IPS-15b (cell line): ENCODE measurements around the gene TRPM8.

ENCODE experiments used
- H3K27me3 ChIP-seq: one replicate; pipeline ENCODE4 v1.6.1; 2013; ENCODE audit warnings: low read length; ENCODE audit not compliant: control insufficient read depth, insufficient read depth
- H3K36me3 ChIP-seq: one replicate; pipeline ENCODE4 v1.6.1; 2013; ENCODE audit warnings: low read length; ENCODE audit not compliant: control insufficient read depth, insufficient read depth
- H3K4me1 ChIP-seq: one replicate; pipeline ENCODE4 v1.6.1; 2013; ENCODE audit warnings: mild to moderate bottlenecking, low read length; ENCODE audit not compliant: control insufficient read depth, insufficient read depth
- H3K4me3 ChIP-seq: one replicate; pipeline ENCODE4 v1.5.1; 2013; ENCODE audit warnings: low read depth, low read length
- H3K9ac ChIP-seq: one replicate; pipeline ENCODE4 v1.6.1; 2013; ENCODE audit warnings: low read depth, mild to moderate bottlenecking, low read length
- H3K9me3 ChIP-seq: one replicate; pipeline ENCODE4 v1.6.1; 2013; ENCODE audit warnings: mild to moderate bottlenecking, low read length; ENCODE audit not compliant: control insufficient read depth, insufficient read depth

TRPM8 gene

GRCh38 chr2:233915128-233915527 lies 2.0 kb upstream of the TRPM8 start:
- H3K27me3 ChIP-seq = no peaks in the 10 kb centered on the region
- H3K9me3 ChIP-seq = no peaks in the 10 kb centered on the region
- no peak overlapping the region for H3K9ac ChIP-seq
- H3K36me3 ChIP-seq = no peaks in the 10 kb centered on the region
- H3K4me1 ChIP-seq = no peaks in the 10 kb centered on the region
- H3K4me3 ChIP-seq = no peak overlapping the region

- Histone ChIP-seq H3K4me3 (no peak overlapping the region), H3K36me3 (no peaks in the 10 kb centered on the region), H3K27me3 (no peaks in the 10 kb centered on the region), H3K4me1 (no peaks in the 10 kb centered on the region), H3K9me3 (no peaks in the 10 kb centered on the region), H3K9ac (no peak overlapping the region)
Measured at GRCh38 chr2:233919319-233919718, 2.1 kb downstream of the TRPM8 start.

- no peak overlapping the region for H3K9ac ChIP-seq
- H3K4me3 ChIP-seq = no peak overlapping the region
- no peaks in the 10 kb centered on the region for H3K36me3 ChIP-seq
- no peaks in the 10 kb centered on the region for H3K27me3 ChIP-seq
- H3K9me3 ChIP-seq = no peaks in the 10 kb centered on the region
- no peaks in the 10 kb centered on the region for H3K4me1 ChIP-seq
Measured at GRCh38 chr2:233919938-233920337, 2.8 kb downstream of the TRPM8 start.

- H3K9ac ChIP-seq = no peak overlapping the region
- H3K4me3 ChIP-seq = no peak overlapping the region
- no peaks in the 10 kb centered on the region for H3K9me3 ChIP-seq
- no peaks in the 10 kb centered on the region for H3K27me3 ChIP-seq
- no peaks in the 10 kb centered on the region for H3K36me3 ChIP-seq
- H3K4me1 ChIP-seq = no peaks in the 10 kb centered on the region
Measured at GRCh38 chr2:233922471-233922870, 5.3 kb downstream of the TRPM8 start.

DNA sequence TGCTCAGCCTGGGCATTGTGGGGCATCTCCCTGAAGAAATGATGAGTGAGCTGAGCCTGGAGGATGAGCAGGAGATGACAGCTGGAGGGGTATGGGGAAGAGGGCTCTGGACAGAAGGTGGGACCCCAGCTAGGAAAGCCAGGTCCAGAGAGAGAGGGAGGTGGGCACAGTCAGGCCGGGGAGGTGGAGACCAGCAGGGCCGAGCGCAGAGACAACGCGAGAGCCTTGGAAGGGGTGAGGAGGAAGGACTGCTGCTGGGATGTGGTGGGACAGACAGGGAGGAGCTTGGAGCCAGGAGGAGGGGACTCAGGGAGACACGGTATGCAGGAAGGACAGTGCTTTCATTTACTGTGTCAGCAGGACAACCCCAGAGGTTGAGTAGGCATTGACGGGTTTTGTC lies 8.2 kb downstream of the TRPM8 start:
- no peak overlapping the region for H3K9ac ChIP-seq
- H3K27me3 ChIP-seq = no peaks in the 10 kb centered on the region
- H3K4me3 ChIP-seq = no peak overlapping the region
- H3K4me1 ChIP-seq = peaks cover 6% of the 10 kb centered on the region
- no peaks in the 10 kb centered on the region for H3K36me3 ChIP-seq
- no peaks in the 10 kb centered on the region for H3K9me3 ChIP-seq

DNA sequence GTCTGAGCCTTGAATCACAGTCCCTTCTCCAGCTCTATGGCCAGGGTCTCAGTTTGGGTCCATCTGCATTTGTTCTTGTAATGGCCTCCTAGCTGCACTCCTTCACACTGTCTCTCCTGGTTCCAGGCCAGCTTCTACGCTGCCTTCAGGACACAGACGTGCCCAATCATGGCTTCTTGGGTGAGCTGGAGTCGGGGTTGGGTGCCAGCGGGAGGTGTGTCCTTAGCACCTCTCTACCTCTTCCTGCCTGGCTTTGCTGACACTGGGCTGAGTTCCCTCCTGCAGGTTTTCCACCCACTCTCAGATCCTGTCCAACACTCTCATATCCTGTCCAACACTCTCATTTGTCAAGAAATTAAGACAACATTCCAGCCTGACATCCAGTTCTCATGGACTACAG lies 9.6 kb downstream of the TRPM8 start:
- H3K27me3 ChIP-seq = no peaks in the 10 kb centered on the region
- no peaks in the 10 kb centered on the region for H3K36me3 ChIP-seq
- H3K4me1 ChIP-seq = peaks cover 6% of the 10 kb centered on the region
- no peak overlapping the region for H3K4me3 ChIP-seq
- H3K9ac ChIP-seq = no peak overlapping the region
- no peaks in the 10 kb centered on the region for H3K9me3 ChIP-seq

GRCh38 chr2:233928594-233929351 lies 11.6 kb downstream of the TRPM8 start:
- Histone ChIP-seq H3K36me3 (no peaks in the 10 kb centered on the region), H3K27me3 (no peaks in the 10 kb centered on the region), H3K9ac (peak overlapping the region; percentile 14), H3K9me3 (no peaks in the 10 kb centered on the region), H3K4me3 (no peak overlapping the region), H3K4me1 (peaks cover 6% of the 10 kb centered on the region)

GRCh38 chr2:233929352-233930022 lies 12.3 kb downstream of the TRPM8 start:
- no peak overlapping the region for H3K4me3 ChIP-seq
- no peaks in the 10 kb centered on the region for H3K27me3 ChIP-seq
- H3K9ac ChIP-seq = peak overlapping the region; percentile 14
- H3K4me1 ChIP-seq = peaks cover 6% of the 10 kb centered on the region
- no peaks in the 10 kb centered on the region for H3K36me3 ChIP-seq
- H3K9me3 ChIP-seq = no peaks in the 10 kb centered on the region

DNA sequence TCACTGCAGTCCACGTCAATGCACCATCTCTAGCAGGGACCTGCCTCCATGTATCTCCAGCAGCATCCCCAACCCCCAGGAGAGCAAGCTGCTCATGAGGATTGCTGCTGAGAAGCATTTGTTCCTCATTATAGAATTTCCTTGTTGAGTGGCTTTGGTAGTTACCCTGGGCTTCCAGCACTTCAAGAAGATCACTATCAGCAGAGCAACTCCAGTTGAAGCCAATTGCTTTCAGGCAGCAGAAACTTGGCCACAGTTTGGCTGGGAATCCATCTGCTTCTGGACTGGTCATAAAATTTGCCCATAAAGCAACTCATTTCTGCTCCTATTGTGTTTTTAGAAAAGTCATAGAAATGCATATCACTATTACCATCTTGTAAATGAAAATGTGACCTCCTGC lies 17.4 kb downstream of the TRPM8 start:
- Histone ChIP-seq H3K4me1 (peaks cover 5% of the 10 kb centered on the region), H3K9me3 (no peaks in the 10 kb centered on the region), H3K9ac (no peak overlapping the region), H3K4me3 (no peak overlapping the region), H3K27me3 (no peaks in the 10 kb centered on the region), H3K36me3 (no peaks in the 10 kb centered on the region)

DNA sequence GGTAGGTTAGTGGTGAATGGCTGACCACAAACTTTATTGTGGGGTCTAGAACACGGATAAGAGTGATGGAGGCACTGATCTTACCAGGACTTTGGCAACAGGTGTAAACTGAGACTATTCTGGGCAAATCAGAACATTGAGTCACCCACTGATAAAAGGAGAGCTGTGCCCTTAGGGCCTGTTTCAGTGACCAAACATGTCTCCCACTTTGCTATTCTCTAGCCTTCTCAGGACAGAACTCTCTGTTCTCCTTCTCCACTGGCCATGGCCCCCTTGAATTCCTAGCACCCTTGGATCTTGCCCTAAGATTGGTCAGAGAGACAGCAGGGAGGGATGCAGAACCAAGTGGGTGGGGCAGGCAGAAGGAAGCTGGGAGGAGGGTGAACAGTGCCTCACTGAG lies 18.3 kb downstream of the TRPM8 start:
- Histone ChIP-seq H3K36me3 (no peaks in the 10 kb centered on the region), H3K4me3 (no peak overlapping the region), H3K27me3 (no peaks in the 10 kb centered on the region), H3K9ac (no peak overlapping the region), H3K4me1 (no peaks in the 10 kb centered on the region), H3K9me3 (no peaks in the 10 kb centered on the region)

DNA sequence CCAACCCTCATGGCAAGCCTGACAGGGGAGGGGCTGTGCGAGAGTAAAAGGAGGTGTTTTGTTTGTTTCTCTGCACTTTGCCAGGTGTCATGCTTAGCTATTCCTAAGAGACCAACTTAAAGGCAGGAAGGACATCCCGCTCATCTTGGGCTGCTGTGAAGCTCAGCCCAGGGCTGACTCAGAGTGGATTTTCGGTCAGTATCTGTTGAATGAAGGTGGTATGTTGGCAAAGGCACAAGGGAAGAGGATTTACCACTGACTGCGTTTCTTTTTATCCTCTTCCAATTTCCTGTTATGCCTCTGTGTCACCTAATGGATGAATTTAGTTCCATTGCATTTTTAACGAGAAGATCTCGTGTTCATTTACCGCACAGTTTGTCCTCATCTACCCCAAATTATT lies 18.9 kb downstream of the TRPM8 start:
- Histone ChIP-seq H3K36me3 (no peaks in the 10 kb centered on the region), H3K9ac (no peak overlapping the region), H3K4me1 (no peaks in the 10 kb centered on the region), H3K9me3 (no peaks in the 10 kb centered on the region), H3K4me3 (no peak overlapping the region), H3K27me3 (no peaks in the 10 kb centered on the region)

GRCh38 chr2:233938676-233939370 lies 21.6 kb downstream of the TRPM8 start:
- H3K36me3 ChIP-seq = no peaks in the 10 kb centered on the region
- no peak overlapping the region for H3K4me3 ChIP-seq
- H3K27me3 ChIP-seq = no peaks in the 10 kb centered on the region
- no peaks in the 10 kb centered on the region for H3K9me3 ChIP-seq
- H3K4me1 ChIP-seq = no peaks in the 10 kb centered on the region
- H3K9ac ChIP-seq = no peak overlapping the region
